GM23338 (cell line): ENCODE measurements around the gene MRAS. TPM values are rescaled to one million over a fixed set of nuclear protein-coding genes. Genes with fewer than 3 reads are reported as not detected.

Experiments used
- ATAC-seq: fragments of 200-7000 bp; cut with Tn5 transposase; 3 replicates; pipeline ENCODE4 v1.9.1; 2020
- DNase-seq: peaks from one replicate; pipeline ENCODE4 v3.0.0-alpha.2; 2015; ENCODE audit warnings: low spot score
- H2AFZ ChIP-seq: fragments of 200-600 bp; sonication (generic); 2 replicates; pipeline ENCODE4 v1.8.0; 2016; ENCODE audit warnings: antibody characterized with exemption, mild to moderate bottlenecking, moderate library complexity
- H3F3A ChIP-seq: fragments of 200-600 bp; sonication (generic); replicated peaks from 2 replicates; pipeline ENCODE4 v1.8.0; 2017; ENCODE audit warnings: antibody characterized with exemption, mixed run types, low read depth
- H3K27ac ChIP-seq: fragments of 200-600 bp; sonication (generic); 2 replicates; pipeline ENCODE4 v1.6.1; 2016; ENCODE audit warnings: low read depth
- H3K27me3 ChIP-seq: fragments of 200-600 bp; sonication (generic); 2 replicates; pipeline ENCODE4 v1.8.0; 2016; ENCODE audit warnings: mild to moderate bottlenecking, mixed run types, moderate library complexity; ENCODE audit not compliant: insufficient read depth
- H3K36me3 ChIP-seq: fragments of 200-600 bp; sonication (generic); 2 replicates; pipeline ENCODE4 v1.8.0; 2016; ENCODE audit warnings: mild to moderate bottlenecking; ENCODE audit not compliant: insufficient read depth
- H3K4me1 ChIP-seq: fragments of 200-600 bp; sonication (generic); 2 replicates; pipeline ENCODE4 v1.8.0; 2016; ENCODE audit warnings: mild to moderate bottlenecking, moderate library complexity; ENCODE audit not compliant: insufficient read depth
- H3K4me2 ChIP-seq: fragments of 200-600 bp; sonication (generic); 2 replicates; pipeline ENCODE4 v1.7.1; 2017; ENCODE audit warnings: mixed run types
- H3K4me3 ChIP-seq: fragments of 200-600 bp; sonication (generic); 2 replicates; pipeline ENCODE4 v1.6.1; 2016; ENCODE audit warnings: mixed run types
- H3K79me2 ChIP-seq: fragments of 200-600 bp; sonication (generic); replicated peaks from 2 replicates; pipeline ENCODE4 v1.8.0; 2017; ENCODE audit warnings: mild to moderate bottlenecking; ENCODE audit not compliant: insufficient read depth
- H3K9me2 ChIP-seq: fragments of 200-600 bp; sonication (generic); 2 replicates; pipeline ENCODE4 v1.8.0; 2017; ENCODE audit not compliant: insufficient read depth
- H4K20me1 ChIP-seq: fragments of 200-600 bp; sonication (generic); replicated peaks from 2 replicates; pipeline ENCODE4 v1.8.0; 2017; ENCODE audit warnings: mild to moderate bottlenecking; ENCODE audit not compliant: insufficient read depth
- H3K27ac Mint-ChIP-seq: 2 replicates; pipeline ENCODE4 v1.8.0; 2020; ENCODE audit warnings: inconsistent platforms, mild to moderate bottlenecking, moderate library complexity, mixed read lengths
- H3K27me3 Mint-ChIP-seq: 3 replicates; pipeline ENCODE4 v1.8.0; 2022; ENCODE audit warnings: low read depth, mild to moderate bottlenecking, moderate library complexity, mixed read lengths, inconsistent platforms; ENCODE audit not compliant: insufficient read depth, poor library complexity
- H3K36me3 Mint-ChIP-seq: 3 replicates; pipeline ENCODE4 v1.8.0; 2021; ENCODE audit warnings: low read depth, mild to moderate bottlenecking, inconsistent platforms, moderate library complexity, mixed read lengths
- H3K4me1 Mint-ChIP-seq: 3 replicates; pipeline ENCODE4 v1.8.0; 2020; ENCODE audit warnings: mild to moderate bottlenecking, inconsistent platforms, mixed read lengths
- H3K4me3 Mint-ChIP-seq: 3 replicates; pipeline ENCODE4 v1.8.0; 2021; ENCODE audit warnings: moderate library complexity, mild to moderate bottlenecking, inconsistent platforms, mixed read lengths
- H3K9me3 Mint-ChIP-seq: 3 replicates; pipeline ENCODE4 v1.8.0; 2020; ENCODE audit warnings: moderate library complexity, mild to moderate bottlenecking, inconsistent platforms, mixed read lengths
- EZH2 ChIP-seq: fragments of 200-600 bp; sonication (generic); IDR thresholded peaks from one replicate; pipeline ENCODE4 v1.8.0; 2017; ENCODE audit warnings: antibody characterized with exemption, mild to moderate bottlenecking, low read depth; ENCODE audit not compliant: unreplicated experiment
- NANOG ChIP-seq: IDR thresholded peaks from 2 replicates; pipeline ENCODE4 v1.6.1; 2016; ENCODE audit warnings: antibody characterized with exemption, borderline replicate concordance
- ZNF462 ChIP-seq: fragments of 250-450 bp; sonication (Bioruptor Pico); IDR thresholded peaks from 2 replicates; pipeline ENCODE4 v1.5.0; 2020; ENCODE audit warnings: mild to moderate bottlenecking, moderate library complexity
- polyA plus RNA-seq: library from polyadenylated mRNA; unstranded; fragments of >200 nt; fragmentation: Nextera tagmentation; extraction: Ambion mirVana; gene quantifications from 2 replicates; pipeline ENCODE4 v1.2.1, GENCODE V29; 2016
- total RNA-seq: library from RNA; depleted of rRNA; stranded (reverse); fragments of >200 nt; shearing (Covaris generic); gene quantifications from 2 replicates; pipeline ENCODE4 v1.2.3, GENCODE V29; 2014

Gene MRAS
- total and polyA plus RNA-seq, 2 experiments from 2014 or later: 9.1 to 10.2 TPM

GRCh38 chr3:138408751-138409570 is 60.6 kb downstream of the MRAS start:
- peak; percentile 91 for ATAC-seq
- peaks cover 34% of the 10 kb centered on the region for H3K4me1 Mint-ChIP-seq
- H3K4me2 ChIP-seq: peak overlapping the region; percentile 20
- peaks cover 22% of the 10 kb centered on the region for H3K4me1 ChIP-seq
- no peak overlapping the region for H2AFZ ChIP-seq
- peaks cover 3% of the 10 kb centered on the region; the same call in 1 of the 2 replicates for H3F3A ChIP-seq
- TF ChIP-seq NANOG: peak; percentile 75; the same call in 1 of the 2 replicates
- TF ChIP-seq ZNF462 (CRISPR knock-in tag): no peak
- TF ChIP-seq EZH2: no peak
- H3K79me2 ChIP-seq: no peaks in the 10 kb centered on the region
- H4K20me1 ChIP-seq: no peaks in the 10 kb centered on the region
- H3K4me3 Mint-ChIP-seq: 0 out of 3 replicates have a peak overlapping the region, but pooled peaks have one; percentile 7
- H3K9me3 Mint-ChIP-seq: peaks cover 8% of the 10 kb centered on the region; the same call in 2 of the 3 replicates
- peak overlapping the region; percentile 65 for H3K27ac Mint-ChIP-seq
- peak; percentile 60 for DNase-seq
- H3K4me3 ChIP-seq: no peak overlapping the region
- peaks cover 14% of the 10 kb centered on the region for H3K27me3 Mint-ChIP-seq
- peaks cover 37% of the 10 kb centered on the region for H3K9me2 ChIP-seq
- no peaks in the 10 kb centered on the region for H3K27me3 ChIP-seq
- peak overlapping the region; percentile 55 for H3K27ac ChIP-seq
- no peaks in the 10 kb centered on the region; the same call in 1 of the 2 replicates for H3K36me3 ChIP-seq
- H3K36me3 Mint-ChIP-seq: peaks cover 27% of the 10 kb centered on the region
